Measurements from ENCODE around the gene HRK. TPM values are rescaled to one million over a fixed set of nuclear protein-coding genes. Genes with fewer than 3 reads are reported as not detected.

HRK gene
- total and polyA plus RNA-seq, 9 of the 15 experiments (the other 6 are each of a cell fraction or from before 2014, with no cell fraction given), result 0.01 to 0.05 (median 0.04) TPM; not detected in 6

GRCh38 chr12:116919247-116919661 lies 38.0 kb upstream of the HRK start (continued):
- TF ChIP-seq HES1 (IDR thresholded peaks at IDR 0.05; ENCODE audit: low read depth) (peak; percentile 39; the same call in 1 of the 2 replicates), LEF1 (IDR thresholded peaks at IDR 0.05) (peak; percentile 59), SMAD3 (CRISPR knock-in tag; conservative IDR thresholded peaks at IDR 0.05) (0 out of 2 replicates have a peak, but pooled peaks have one; percentile 26), ADNP (tag; IDR thresholded peaks at IDR 0.05) (peak; percentile 69), TCF3 (CRISPR knock-in tag; IDR thresholded peaks at IDR 0.05) (peak; percentile 82), KLF1 (tag; IDR thresholded peaks at IDR 0.05) (0 out of 2 replicates have a peak, but pooled peaks have one; percentile 28), DDX20 (tag; IDR thresholded peaks at IDR 0.05; ENCODE audit: low read depth) (0 out of 2 replicates have a peak, but pooled peaks have one; percentile 6), SMARCA4 (IDR thresholded peaks at IDR 0.05) (peak; percentile 91), ID3 (CRISPR knock-in tag; IDR thresholded peaks at IDR 0.05) (no peak), ID3 (tag; IDR thresholded peaks at IDR 0.05) (peak; percentile 83), RBM25 (IDR thresholded peaks at IDR 0.05; ENCODE audit: low read depth, low read length, severe bottlenecking) (peak; percentile 56), ZNF639 (CRISPR knock-in tag; conservative IDR thresholded peaks at IDR 0.05 in 1 of 2, IDR thresholded peaks at IDR 0.05 in 1 of 2) (peak in 1 of 2 experiments; percentile 70; a peak in 1 of 4 replicates), GATAD2B (IDR thresholded peaks at IDR 0.05; ENCODE audit: borderline replicate concordance) (no peak), MTA2 (IDR thresholded peaks at IDR 0.05; ENCODE audit: low read depth) (peak; percentile 33; the same call in 1 of the 2 replicates), YY1 (IDR thresholded peaks at IDR 0.05; ENCODE audit: borderline replicate concordance in 1 of 3, control insufficient read depth in 1 of 3, extremely low read depth in 1 of 3, insufficient read depth in 3 of 3, insufficient read length in 1 of 3, insufficient replicate concordance in 2 of 3, low read depth in 1 of 3, low read length in 2 of 3) (peak in 1 of 3 experiments; percentile 27), ZNF354B (CRISPR knock-in tag; IDR thresholded peaks at IDR 0.05) (peak; percentile 81), CCNT2 (IDR thresholded peaks at IDR 0.05; ENCODE audit: borderline replicate concordance, extremely low read depth, insufficient read length, low read depth, low read length) (peak; percentile 47), SOX6 (IDR thresholded peaks at IDR 0.05) (peak; percentile 64; the same call in 1 of the 2 replicates), ARID3A (IDR thresholded peaks at IDR 0.05; ENCODE audit: borderline replicate concordance, low read depth, low read length) (peak; percentile 81; the same call in 1 of the 2 replicates), FOXM1 (IDR thresholded peaks at IDR 0.05; ENCODE audit: low read depth) (peak; percentile 55), FOXM1 (CRISPR knock-in tag; IDR thresholded peaks at IDR 0.05; ENCODE audit: low read depth) (no peak), RBM17 (IDR thresholded peaks at IDR 0.05; ENCODE audit: borderline replicate concordance, low read depth, low read length) (no peak), EP300 (IDR thresholded peaks at IDR 0.05; ENCODE audit: low read length) (peak; percentile 80), ZNF764 (CRISPR knock-in tag; IDR thresholded peaks at IDR 0.05; ENCODE audit: low read depth) (no peak), DPF2 (IDR thresholded peaks at IDR 0.05) (peak; percentile 91), SMARCC2 (IDR thresholded peaks at IDR 0.05; ENCODE audit: low read depth) (peak; percentile 79)
